Skeletal muscle cell (primary cell): ENCODE measurements around the gene GREB1.

Source experiments
- DNase-seq: peaks from one replicate; pipeline ENCODE4 v3.0.0-alpha.2; 2010; ENCODE audit warnings: low read depth
- H3K4me3 ChIP-seq: 2 replicates; pipeline ENCODE4 v1.5.1; 2011; ENCODE audit warnings: low read depth, mild to moderate bottlenecking, control low read depth, low read length, moderate library complexity

The GREB1 gene

DNA sequence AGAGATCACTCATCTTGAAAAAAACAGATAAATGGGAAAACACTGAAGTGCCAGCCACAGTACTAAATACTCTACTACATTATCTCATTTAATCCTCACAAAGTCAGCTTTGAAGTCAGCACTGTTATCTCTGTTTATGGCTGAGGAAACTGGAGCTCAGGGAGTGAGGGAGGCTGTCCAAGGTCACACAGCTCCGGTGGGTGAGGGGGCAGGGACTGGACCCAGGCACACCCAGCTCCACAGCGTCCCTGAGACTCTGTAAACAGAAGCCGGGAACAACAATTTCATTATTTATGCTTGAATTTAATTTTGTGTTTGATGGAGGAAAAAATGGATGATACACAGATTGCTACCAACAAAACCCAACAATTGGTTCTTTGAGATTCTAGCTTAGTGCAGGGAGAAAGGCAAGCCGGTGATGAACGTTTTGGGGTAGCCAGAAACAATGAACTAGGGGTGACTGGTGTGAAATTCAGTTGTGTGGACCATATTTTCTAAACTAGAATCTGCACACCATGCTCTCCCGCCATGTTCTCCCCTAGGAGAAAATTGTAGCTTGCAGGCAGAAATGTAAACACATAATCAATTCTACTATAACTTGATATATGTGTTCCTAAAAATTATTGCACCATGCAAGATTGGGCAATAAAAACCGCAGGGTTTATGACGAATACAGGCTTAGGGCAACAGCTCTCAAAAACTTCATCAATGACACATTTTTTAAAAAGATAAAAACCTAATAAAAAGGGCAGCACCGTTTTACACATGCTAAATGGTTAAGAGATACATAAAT, at the start of gene GREB1:
Gene GREB1 (plus strand): TSS at position 768 of the 793 bp plus-strand sequence. CDS start 22,570 bp downstream, outside the sequence.
- no peak within 1 kb of the TSS for H3K4me3 ChIP-seq
- no peak for DNase-seq

DNA sequence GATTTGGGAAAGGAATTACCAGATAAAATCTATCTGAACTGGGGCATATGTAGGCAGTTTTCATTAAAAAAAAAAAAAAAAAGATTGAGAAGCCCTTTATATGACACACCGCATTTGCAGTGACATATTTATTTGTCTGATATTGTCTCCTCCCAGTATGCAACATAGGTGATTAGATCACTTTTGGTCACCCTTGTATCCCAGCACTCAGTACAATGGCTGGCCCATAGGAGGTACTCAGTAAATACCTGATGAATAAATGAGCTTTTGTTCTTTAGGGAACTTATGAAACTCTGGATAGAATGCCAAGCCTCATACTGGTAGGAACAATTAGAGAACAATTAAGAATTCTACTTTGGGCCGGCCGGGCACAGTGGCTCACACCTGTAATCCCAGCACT, 45.0 kb upstream of the GREB1 start:
- H3K4me3 ChIP-seq, result no peak overlapping the region
- no peak for DNase-seq

GRCh38 chr2:11490194-11490593, 43.7 kb upstream of the GREB1 start:
- no peak overlapping the region for H3K4me3 ChIP-seq
- DNase-seq, result no peak

DNA sequence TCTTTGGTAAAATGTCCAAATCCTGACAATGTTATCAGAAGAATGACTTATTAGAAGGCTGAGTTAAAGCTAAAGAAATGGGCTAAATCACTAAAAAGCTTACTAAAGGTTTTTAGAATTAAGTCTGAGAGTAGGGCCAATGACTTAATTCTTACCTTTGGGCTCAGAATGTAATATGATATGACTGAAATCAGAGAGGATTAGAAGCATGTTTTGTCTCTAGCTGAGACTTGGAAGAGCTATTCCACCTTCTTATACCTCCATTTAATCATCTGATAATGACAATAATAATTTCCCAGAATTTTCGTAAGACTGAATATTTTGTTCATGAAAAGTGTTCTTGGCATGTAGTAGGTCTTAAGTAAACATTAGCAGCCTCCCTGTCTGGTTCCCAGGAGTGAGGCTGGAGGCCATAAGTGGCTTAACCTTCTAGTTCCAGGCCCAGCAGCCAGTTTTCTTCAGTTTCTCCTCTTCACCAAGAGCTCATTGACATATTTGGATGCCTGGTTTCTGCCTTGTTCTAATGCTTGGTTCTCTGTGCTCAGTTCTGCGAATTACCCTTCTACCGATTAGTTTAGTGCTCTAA, 42.4 kb upstream of the GREB1 start:
- no peak for DNase-seq
- H3K4me3 ChIP-seq, result no peak overlapping the region

DNA sequence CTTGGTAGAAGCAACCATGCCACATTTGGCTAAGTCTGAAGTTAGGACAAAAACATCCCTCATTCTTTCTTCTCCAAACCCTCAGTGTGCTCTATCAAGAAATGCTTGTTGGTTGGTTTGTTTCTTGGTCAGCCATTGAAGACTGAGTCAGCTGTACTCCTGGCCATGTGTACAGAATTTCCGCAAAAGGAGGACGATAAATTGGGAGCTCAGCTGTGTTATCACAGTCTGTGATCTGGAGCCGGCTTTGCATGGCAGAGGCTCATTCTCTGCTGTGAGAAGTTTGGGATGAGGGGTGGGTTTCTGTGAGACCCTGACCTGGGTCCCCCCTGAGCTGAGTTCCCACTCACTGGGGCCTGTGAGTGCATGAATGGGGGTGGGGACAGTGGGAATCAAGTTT, 41.6 kb upstream of the GREB1 start:
- no peak for DNase-seq
- no peak overlapping the region for H3K4me3 ChIP-seq

GRCh38 chr2:11492720-11493119, 41.1 kb upstream of the GREB1 start:
- H3K4me3 ChIP-seq, result no peak overlapping the region

DNA sequence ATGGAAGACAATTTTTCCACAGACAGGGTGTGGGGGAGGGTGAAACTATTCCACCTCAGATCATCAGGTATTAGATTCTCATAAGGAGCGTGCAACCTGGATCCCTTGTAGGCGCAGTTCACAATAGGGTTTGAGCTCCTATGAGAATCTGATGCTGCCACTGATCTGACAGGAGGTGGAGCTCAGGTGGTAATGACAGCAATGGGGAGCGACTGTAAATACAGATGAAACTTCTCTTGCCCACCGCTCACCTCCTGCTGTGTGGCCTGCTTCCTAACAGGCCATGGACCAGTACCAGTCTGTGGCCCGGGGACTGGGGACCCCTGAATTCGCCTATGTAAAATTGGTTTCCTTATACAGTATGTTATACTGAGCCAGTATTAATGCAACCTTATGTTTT, 40.6 kb upstream of the GREB1 start:
- no peak overlapping the region for H3K4me3 ChIP-seq
- DNase-seq, result no peak

More at GRCh38 chr2:11492720-11493119, 41.1 kb upstream of the GREB1 start:
- no peak for DNase-seq

GRCh38 chr2:11494310-11494709, 39.5 kb upstream of the GREB1 start:
- H3K4me3 ChIP-seq, result no peak overlapping the region

DNA sequence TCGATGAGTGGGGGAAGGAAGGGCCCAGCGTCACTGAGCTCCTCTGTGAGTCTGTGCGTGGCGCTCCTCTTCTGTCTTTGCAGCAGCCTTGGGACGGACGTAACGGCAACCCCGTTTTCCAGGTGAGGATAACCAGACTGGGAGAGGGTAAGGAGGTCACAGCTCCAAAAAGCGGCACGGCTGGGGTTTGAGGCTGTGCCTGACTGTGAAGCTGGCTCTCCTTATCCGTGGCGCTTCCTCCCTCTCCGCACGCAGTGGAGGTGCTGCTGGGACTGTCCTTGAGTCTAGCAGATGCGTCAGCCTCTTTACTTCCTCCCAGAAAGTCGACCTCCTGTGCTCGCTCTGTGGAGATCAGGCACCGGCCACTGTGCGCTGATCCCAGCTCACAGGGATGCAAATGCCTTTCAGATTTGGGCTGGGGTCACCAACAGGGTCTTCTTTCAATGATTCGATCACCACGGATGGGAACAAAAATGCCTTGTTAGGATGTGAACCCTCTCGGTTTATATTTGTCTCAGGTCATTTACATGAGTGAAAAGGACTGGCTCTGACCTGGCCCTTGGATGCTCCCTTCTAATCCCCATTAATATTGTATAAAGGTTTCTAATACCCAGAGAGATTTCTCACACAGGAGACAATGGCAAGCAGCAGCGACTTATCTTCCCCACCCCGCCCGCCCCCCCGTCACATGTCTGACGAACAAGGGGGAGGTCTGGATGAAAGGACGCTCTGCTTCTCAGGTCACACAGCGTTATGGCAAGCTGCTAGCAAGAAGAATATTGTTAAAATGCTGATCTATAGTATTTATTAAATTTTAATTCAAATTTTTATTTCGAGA, 37.8 kb upstream of the GREB1 start:
- DNase-seq, result no peak

More at GRCh38 chr2:11494310-11494709, 39.5 kb upstream of the GREB1 start:
- no peak for DNase-seq

DNA sequence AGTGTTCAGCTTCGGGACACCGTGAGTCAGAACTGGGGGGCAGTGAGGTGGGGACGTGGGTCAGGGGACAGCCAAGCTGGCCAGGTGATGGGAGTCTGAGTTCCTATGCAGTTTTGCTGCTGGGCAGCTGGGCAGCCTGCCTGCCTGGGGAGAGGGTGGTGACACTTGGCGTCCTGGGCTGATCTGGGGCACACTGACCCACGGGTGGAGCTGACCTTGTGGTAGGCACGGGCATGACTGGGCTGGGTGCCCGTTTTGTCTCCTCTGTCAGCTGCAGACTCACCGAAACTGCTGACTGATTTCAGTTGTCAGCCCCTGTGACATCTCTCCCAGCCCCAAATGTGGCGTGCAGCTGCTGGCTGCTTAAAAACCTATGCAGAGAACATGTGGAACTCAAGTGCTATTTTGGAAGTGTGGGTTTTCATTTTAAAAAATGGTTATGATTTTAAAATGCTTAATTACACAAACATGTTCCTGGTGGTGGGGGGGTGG, 35.3 kb upstream of the GREB1 start:
- DNase-seq, result peak; percentile 5
- H3K4me3 ChIP-seq, result no peak overlapping the region

More for the DNA sequence above, 37.8 kb upstream of the GREB1 start:
- H3K4me3 ChIP-seq, result no peak overlapping the region

DNA sequence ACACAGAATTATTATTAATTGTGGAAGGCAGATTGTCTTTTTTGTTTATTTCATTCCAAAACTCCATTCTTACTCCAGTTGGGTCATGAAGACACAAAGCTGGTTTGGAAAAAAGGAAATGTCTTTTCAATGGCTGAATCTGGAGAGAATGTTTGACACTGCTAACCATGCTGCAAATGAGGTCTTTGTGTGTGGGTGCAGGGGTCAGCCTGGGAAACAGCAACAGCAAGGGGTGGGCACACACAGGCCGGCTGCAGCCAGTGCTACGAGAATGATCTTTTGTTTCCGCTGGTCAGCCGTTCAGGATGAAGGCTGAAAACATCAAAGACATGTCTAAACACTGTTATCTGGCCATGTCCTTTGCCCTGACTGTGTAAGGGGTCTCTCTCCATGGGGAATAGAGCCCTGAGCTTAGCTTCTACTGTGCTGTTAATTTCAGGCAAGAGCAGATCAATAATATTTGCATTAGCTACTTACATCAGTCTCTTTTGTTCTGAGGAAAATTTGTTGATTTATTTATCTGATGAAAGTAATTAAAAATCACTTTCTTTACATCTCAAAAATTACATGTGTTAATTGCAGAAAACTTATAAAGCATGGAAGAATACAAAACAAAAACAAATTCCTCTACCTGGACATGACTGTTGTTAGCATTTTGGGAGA, 34.6 kb upstream of the GREB1 start:
- DNase-seq, result no peak
- no peak overlapping the region for H3K4me3 ChIP-seq

- no peak overlapping the region for H3K4me3 ChIP-seq
- no peak for DNase-seq
Measured at GRCh38 chr2:11500702-11501303, 33.0 kb upstream of the GREB1 start.

DNA sequence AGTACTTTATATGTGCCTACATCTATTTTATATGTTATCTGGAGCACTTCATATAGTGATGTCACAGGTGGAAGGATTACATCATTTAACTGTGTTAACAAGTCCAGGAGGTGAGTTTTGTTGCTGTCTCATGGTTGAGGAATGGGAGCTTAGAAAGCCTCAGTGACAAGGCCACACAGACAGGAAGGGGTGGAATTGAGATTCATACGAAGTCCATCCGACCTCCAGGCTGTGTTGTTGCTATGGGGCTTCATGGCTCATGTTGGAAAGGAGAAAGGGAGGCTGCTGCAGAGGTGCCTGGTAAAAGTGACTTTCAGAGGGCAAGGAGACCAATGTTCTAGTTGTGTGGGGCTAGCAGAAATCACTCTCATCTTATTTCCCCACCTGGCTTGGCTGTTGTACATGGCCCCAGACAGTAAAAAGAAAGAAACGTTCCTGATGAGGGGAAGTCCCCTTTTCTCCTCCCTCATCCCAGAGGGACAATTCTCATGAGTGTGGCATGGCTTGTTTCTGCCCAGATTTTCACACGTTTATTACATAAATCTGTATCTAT, 31.0 kb upstream of the GREB1 start:
- DNase-seq, result no peak

GRCh38 chr2:11503354-11503927, 30.4 kb upstream of the GREB1 start:
- H3K4me3 ChIP-seq, result no peak overlapping the region

More for the DNA sequence above, 31.0 kb upstream of the GREB1 start:
- no peak overlapping the region for H3K4me3 ChIP-seq

GRCh38 chr2:11505652-11506610, 27.9 kb upstream of the GREB1 start:
- DNase-seq, result no peak
- H3K4me3 ChIP-seq, result no peak overlapping the region

More at GRCh38 chr2:11503354-11503927, 30.4 kb upstream of the GREB1 start:
- DNase-seq, result no peak

GRCh38 chr2:11506611-11506969, 27.3 kb upstream of the GREB1 start:
- H3K4me3 ChIP-seq, result no peak overlapping the region
- no peak for DNase-seq

- DNase-seq, result no peak
- H3K4me3 ChIP-seq, result no peak overlapping the region
Measured at GRCh38 chr2:11507517-11507916, 26.3 kb upstream of the GREB1 start.
